Endothelial cell (in vitro differentiated cells): Measurements from ENCODE around the gene FAAP100. TPM values are rescaled to one million over a fixed set of nuclear protein-coding genes. Genes with fewer than 3 reads are reported as not detected.
"Not testable (repeated sequence)": the region's sequence is repeated elsewhere in the genome, so short reads cannot be mapped to it uniquely, and the experiment has no call there.

Source experiments
- DNase-seq: peaks from one replicate; pipeline ENCODE4 v3.0.0; 2021; ENCODE audit warnings: low spot score
- H3K27ac Mint-ChIP-seq: one replicate; pipeline ENCODE4 v1.8.0; 2021; ENCODE audit warnings: mixed read lengths, inconsistent platforms; ENCODE audit not compliant: unreplicated experiment
- H3K27me3 Mint-ChIP-seq: one replicate; pipeline ENCODE4 v1.8.0; 2021; ENCODE audit warnings: mild to moderate bottlenecking, moderate library complexity, mixed read lengths, inconsistent platforms; ENCODE audit not compliant: unreplicated experiment
- H3K36me3 Mint-ChIP-seq: one replicate; pipeline ENCODE4 v1.8.0; 2021; ENCODE audit warnings: mild to moderate bottlenecking, low read depth, mixed read lengths, inconsistent platforms; ENCODE audit not compliant: unreplicated experiment
- H3K4me1 Mint-ChIP-seq: one replicate; pipeline ENCODE4 v1.8.0; 2021; ENCODE audit warnings: mild to moderate bottlenecking, mixed read lengths, inconsistent platforms; ENCODE audit not compliant: unreplicated experiment
- H3K4me3 Mint-ChIP-seq: one replicate; pipeline ENCODE4 v1.8.0; 2021; ENCODE audit warnings: mild to moderate bottlenecking, mixed read lengths, inconsistent platforms; ENCODE audit not compliant: unreplicated experiment
- H3K9me3 Mint-ChIP-seq: one replicate; pipeline ENCODE4 v1.8.0; 2021; ENCODE audit warnings: mixed read lengths, inconsistent platforms; ENCODE audit not compliant: unreplicated experiment
- total RNA-seq: library from RNA; stranded (reverse); fragmentation: NEBNext Ultra II Directional; extraction: Animal tissue kit (Norgen Biotek cat#: 25700); gene quantifications from one replicate; pipeline ENCODE4 v1.2.1, GENCODE V29; 2021; ENCODE audit not compliant: unreplicated experiment
- TF ChIP-seq, protein P1 (sequence below): fragments of 200-600 bp; sonication (generic); IDR thresholded peaks from one replicate; pipeline ENCODE4 v1.5.0; 2021; ENCODE audit warnings: antibody characterized with exemption; ENCODE audit not compliant: unreplicated experiment

FAAP100 gene
- total RNA-seq, 1 donor from 2014 or later: 40.6 TPM

GRCh38 chr17:81533339-81534141 is 18.6 kb downstream of the FAAP100 start:
- Mint-ChIP-seq H3K4me3 (no peak overlapping the region), H3K9me3 (no peaks in the 10 kb centered on the region), H3K27ac (no peak overlapping the region), H3K4me1 (no peaks in the 10 kb centered on the region), H3K27me3 (peaks cover 9% of the 10 kb centered on the region), H3K36me3 (no peaks in the 10 kb centered on the region)
- TF ChIP-seq, protein P1, sequence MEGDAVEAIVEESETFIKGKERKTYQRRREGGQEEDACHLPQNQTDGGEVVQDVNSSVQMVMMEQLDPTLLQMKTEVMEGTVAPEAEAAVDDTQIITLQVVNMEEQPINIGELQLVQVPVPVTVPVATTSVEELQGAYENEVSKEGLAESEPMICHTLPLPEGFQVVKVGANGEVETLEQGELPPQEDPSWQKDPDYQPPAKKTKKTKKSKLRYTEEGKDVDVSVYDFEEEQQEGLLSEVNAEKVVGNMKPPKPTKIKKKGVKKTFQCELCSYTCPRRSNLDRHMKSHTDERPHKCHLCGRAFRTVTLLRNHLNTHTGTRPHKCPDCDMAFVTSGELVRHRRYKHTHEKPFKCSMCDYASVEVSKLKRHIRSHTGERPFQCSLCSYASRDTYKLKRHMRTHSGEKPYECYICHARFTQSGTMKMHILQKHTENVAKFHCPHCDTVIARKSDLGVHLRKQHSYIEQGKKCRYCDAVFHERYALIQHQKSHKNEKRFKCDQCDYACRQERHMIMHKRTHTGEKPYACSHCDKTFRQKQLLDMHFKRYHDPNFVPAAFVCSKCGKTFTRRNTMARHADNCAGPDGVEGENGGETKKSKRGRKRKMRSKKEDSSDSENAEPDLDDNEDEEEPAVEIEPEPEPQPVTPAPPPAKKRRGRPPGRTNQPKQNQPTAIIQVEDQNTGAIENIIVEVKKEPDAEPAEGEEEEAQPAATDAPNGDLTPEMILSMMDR: no peak
- no peak for DNase-seq

GRCh38 chr17:81532490-81533287 is 19.5 kb downstream of the FAAP100 start:
- DNase-seq: no peak
- Mint-ChIP-seq H3K36me3 (no peaks in the 10 kb centered on the region), H3K27ac (no peak overlapping the region), H3K9me3 (no peaks in the 10 kb centered on the region), H3K4me3 (no peak overlapping the region), H3K27me3 (peaks cover 7% of the 10 kb centered on the region), H3K4me1 (no peaks in the 10 kb centered on the region)
- TF ChIP-seq, protein P1: no peak

GRCh38 chr17:81531998-81532404 is 20.2 kb downstream of the FAAP100 start:
- not testable (repeated sequence) for H3K9me3 Mint-ChIP-seq, H3K36me3 Mint-ChIP-seq, H3K27ac Mint-ChIP-seq, H3K4me1 Mint-ChIP-seq, H3K27me3 Mint-ChIP-seq, H3K4me3 Mint-ChIP-seq, DNase-seq

DNA sequence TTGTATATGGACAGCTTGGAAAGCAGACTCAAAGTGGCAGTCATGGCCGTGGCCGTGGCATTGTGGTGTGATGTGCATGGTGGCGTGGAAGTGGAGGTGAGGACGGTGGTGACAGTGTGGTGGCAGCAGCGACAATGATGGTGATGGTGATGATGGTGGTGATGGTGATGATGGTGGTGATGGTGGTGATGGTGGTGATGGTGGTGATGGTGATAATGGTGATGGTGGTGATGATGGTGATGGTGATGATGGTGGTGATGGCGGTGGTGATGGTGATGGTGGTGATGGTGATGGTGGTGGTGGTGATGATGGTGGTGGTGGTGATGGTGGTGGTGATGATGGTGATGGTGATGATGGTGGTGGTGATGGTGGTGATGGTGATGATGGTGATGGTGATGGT is 21.1 kb downstream of the FAAP100 start:
- not testable (repeated sequence) for H3K27me3 Mint-ChIP-seq, H3K36me3 Mint-ChIP-seq, DNase-seq, H3K4me1 Mint-ChIP-seq, H3K27ac Mint-ChIP-seq, H3K9me3 Mint-ChIP-seq, H3K4me3 Mint-ChIP-seq

DNA sequence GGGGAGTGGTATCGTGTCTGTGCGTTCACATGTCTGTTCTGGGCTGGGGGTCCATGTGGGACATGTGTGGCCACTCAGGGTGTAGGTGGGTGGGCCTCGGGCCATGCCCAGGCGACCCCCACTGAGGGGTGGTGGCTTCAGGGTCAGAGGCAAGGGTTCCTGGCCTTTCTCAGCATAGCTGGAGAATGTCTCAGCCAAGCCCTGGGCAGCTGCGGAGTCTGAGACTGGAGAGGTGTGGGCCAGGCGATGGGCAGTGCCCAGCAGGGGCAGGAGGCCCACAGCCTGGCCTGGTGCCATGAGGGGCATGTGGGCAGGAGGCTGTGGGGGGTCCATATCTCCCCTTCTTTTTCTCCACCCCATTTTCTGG is 22.7 kb downstream of the FAAP100 start:
- no peaks in the 10 kb centered on the region for H3K36me3 Mint-ChIP-seq
- no peak overlapping the region for H3K4me3 Mint-ChIP-seq
- DNase-seq: no peak
- H3K27ac Mint-ChIP-seq: no peak overlapping the region
- H3K27me3 Mint-ChIP-seq: peaks cover 1% of the 10 kb centered on the region
- H3K4me1 Mint-ChIP-seq: no peaks in the 10 kb centered on the region
- H3K9me3 Mint-ChIP-seq: no peaks in the 10 kb centered on the region
- TF ChIP-seq, protein P1: no peak
